K562 (cell line): ENCODE data around the gene CLDN25. TPM values are rescaled to one million over a fixed set of nuclear protein-coding genes. Genes with fewer than 3 reads are reported as not detected.

ENCODE experiments used
- ATAC-seq: fragments of 200-7000 bp; cut with Tn5 transposase; 3 replicates; pipeline ENCODE4 v1.9.1; 2020; ENCODE audit warnings: moderate library complexity
- BruUV-seq: library from RNA; stranded (reverse); fragments of 400-500 nt; replicated peaks from 2 replicates; lab custom pipeline; 2021; lab: Mats Ljungman, UMichigan
- CTCF ChIA-PET: fragments of 300-600 bp; formaldehyde crosslinking; extraction: SDS; loops from one replicate; lab custom pipeline; 2021; ENCODE audit warnings: low intra/inter-chr PET ratio; lab: Yijun Ruan, JAX
- POLR2A ChIA-PET: fragments of 300-600, 350-650 bp; sonication (Branson Sonifier 250); formaldehyde crosslinking; extraction: SDS; loops from one replicate; lab custom pipeline; 2021; ENCODE audit warnings: antibody characterized with exemption, inconsistent platforms; lab: Yijun Ruan, JAX
- DNase-seq, 4 experiments: peaks; one replicate each; pipeline versions ENCODE4 v3.0.0 to v3.0.0-alpha.2; 2011 to 2018; ENCODE audit warnings: low spot score in 3 of 4, mixed read lengths in 3 of 4; ENCODE audit errors: extremely low read depth in 1 of 4
- FAIRE-seq: peaks from 2 replicates; lab custom pipeline; 2011; peaks lifted over from hg19 to GRCh38; lab: Jason Lieb, UNC
- H2AFZ ChIP-seq: 2 replicates; pipeline ENCODE4 v1.6.0; 2011; ENCODE audit warnings: low read depth, low read length, control low read depth, inconsistent platforms
- H3K27ac ChIP-seq: fragments of 200-600 bp; 3 replicates; pipeline ENCODE4 v1.8.0; 2011; ENCODE audit warnings: low read depth, mild to moderate bottlenecking, control low read depth, inconsistent platforms, low read length, moderate library complexity, mixed read lengths; ENCODE audit errors: extremely low read depth
- H3K27me3 ChIP-seq, 2 experiments: fragments of 300-600 bp in 1 of 2; 2 replicates in 1 of 2; 3 replicates in 1 of 2; pipeline versions ENCODE4 v1.6.0 to v1.8.0; 2011; ENCODE audit warnings: inconsistent platforms in 2 of 2, low read length in 2 of 2, mild to moderate bottlenecking in 1 of 2, mixed read lengths in 1 of 2, moderate library complexity in 1 of 2; ENCODE audit not compliant: control insufficient read depth in 2 of 2, insufficient read depth in 2 of 2
- H3K36me3 ChIP-seq: fragments of 300-600 bp; 3 replicates; pipeline ENCODE4 v1.8.0; 2011; ENCODE audit warnings: mild to moderate bottlenecking, low read length, inconsistent platforms; ENCODE audit not compliant: control insufficient read depth, insufficient read depth
- H3K4me1 ChIP-seq, 2 experiments: fragments of 200-600 bp in 1 of 2; replicated peaks in 1 of 2; 2 replicates in 1 of 2; 3 replicates in 1 of 2; pipeline versions ENCODE4 v1.5.1 to v1.8.0; 2011; ENCODE audit warnings: inconsistent platforms in 2 of 2, low read length in 2 of 2, mild to moderate bottlenecking in 1 of 2, mixed read lengths in 1 of 2, moderate library complexity in 1 of 2; ENCODE audit not compliant: control insufficient read depth in 2 of 2, insufficient read depth in 2 of 2
- H3K4me2 ChIP-seq: 2 replicates; pipeline ENCODE4 v1.6.1; 2011; ENCODE audit warnings: low read length, control low read depth, inconsistent platforms, mixed read lengths; ENCODE audit not compliant: insufficient read depth
- H3K4me3 ChIP-seq: fragments of 200-600 bp; sonication (generic), shearing (Covaris generic); 2 replicates; pipeline ENCODE4 v1.5.1; 2016; ENCODE audit warnings: control low read depth, inconsistent platforms
- H3K79me2 ChIP-seq: fragments of 200-600 bp; 3 replicates; pipeline ENCODE4 v1.8.0; 2011; ENCODE audit warnings: low read length, inconsistent platforms; ENCODE audit not compliant: control insufficient read depth, insufficient read depth
- H3K9ac ChIP-seq, 2 experiments: 2 replicates each; pipeline versions ENCODE4 v1.6.0 to v1.6.1; 2011; ENCODE audit warnings: low read depth in 2 of 2, low read length in 2 of 2, control low read depth in 1 of 2, inconsistent platforms in 1 of 2, mild to moderate bottlenecking in 1 of 2, mixed read lengths in 1 of 2; ENCODE audit not compliant: insufficient read depth in 1 of 2
- H3K9me1 ChIP-seq: one replicate; pipeline ENCODE4 v1.6.0; 2011; ENCODE audit warnings: inconsistent platforms, mild to moderate bottlenecking, low read length, moderate library complexity; ENCODE audit not compliant: control insufficient read depth, insufficient read depth
- H3K9me3 ChIP-seq: replicated peaks from 2 replicates; pipeline ENCODE4 v1.5.1; 2011; ENCODE audit warnings: low read depth, low read length, inconsistent platforms; ENCODE audit not compliant: control insufficient read depth, insufficient read depth
- H4K20me1 ChIP-seq: replicated peaks from 2 replicates; pipeline ENCODE4 v1.6.1; 2011; ENCODE audit warnings: low read length, inconsistent platforms, mixed read lengths; ENCODE audit not compliant: control insufficient read depth, insufficient read depth
- ELF4 ChIP-seq: fragments of 450-650 bp; formaldehyde crosslinking; IDR thresholded peaks from 2 replicates; pipeline ENCODE4 v1.4.0; 2022; ENCODE audit warnings: missing genetic modification characterization
- GMEB1 ChIP-seq: fragments of 250-450 bp; sonication (Bioruptor Pico); IDR thresholded peaks from 2 replicates; pipeline ENCODE4 v1.4.0; 2020; ENCODE audit warnings: mild to moderate bottlenecking
- KAT2B ChIP-seq: IDR thresholded peaks from one replicate; pipeline ENCODE4 v1.6.1; 2012; ENCODE audit warnings: low read depth, mild to moderate bottlenecking, control low read depth, inconsistent platforms, low read length, moderate library complexity
- MECOM ChIP-seq: fragments of 250-450 bp; sonication (Bioruptor Pico); IDR thresholded peaks from 2 replicates; pipeline ENCODE4 v1.8.0; 2022; ENCODE audit warnings: inconsistent platforms
- MYC ChIP-seq, 2 experiments: fragments of 250-450 bp in 1 of 2; sonication (Bioruptor Pico) in 1 of 2; IDR thresholded peaks; 2 replicates each; pipeline versions ENCODE4 v1.5.1 to v1.6.1; 2012 to 2021; ENCODE audit warnings: low read depth in 2 of 2, borderline replicate concordance in 1 of 2, improper control_type of control experiment in 1 of 2, low read length in 1 of 2, mild to moderate bottlenecking in 1 of 2, moderate library complexity in 1 of 2
- PHB ChIP-seq: fragments of 250-450 bp; sonication (Bioruptor Pico); IDR thresholded peaks from 2 replicates; pipeline ENCODE4 v1.5.0; 2021
- RREB1 ChIP-seq: fragments of 250-450 bp; sonication (Bioruptor Pico); IDR thresholded peaks from 2 replicates; pipeline ENCODE4 v1.4.0; 2020
- SRSF9 ChIP-seq: fragments of 200-400 bp; formaldehyde crosslinking; IDR thresholded peaks from 2 replicates; pipeline ENCODE4 v1.6.1; 2017; ENCODE audit warnings: low read depth, low read length, borderline replicate concordance
- ZKSCAN8 ChIP-seq: fragments of 200-800 bp; sonication (Bioruptor generic); IDR thresholded peaks from 2 replicates; pipeline ENCODE4 v1.6.1; 2016; ENCODE audit warnings: missing genetic modification characterization, missing compliant biosample characterization
- ZNF398 ChIP-seq: fragments of 250-450 bp; sonication (Bioruptor Pico); IDR thresholded peaks from 2 replicates; pipeline ENCODE4 v1.8.0; 2021; ENCODE audit warnings: moderate library complexity, mild to moderate bottlenecking, inconsistent platforms
- ZNF699 ChIP-seq: fragments of 250-450 bp; sonication (Bioruptor Pico); IDR thresholded peaks from 2 replicates; pipeline ENCODE4 v1.8.0; 2021; ENCODE audit warnings: mild to moderate bottlenecking, moderate library complexity; ENCODE audit not compliant: insufficient replicate concordance
- WGBS: fragments of 100-300 bp; shearing (Covaris generic); methylation state at CpG from one replicate; pipeline ENCODE4 v1.1.6; 2016; ENCODE audit warnings: low coverage, mixed read lengths; ENCODE audit not compliant: insufficient coverage; ENCODE audit errors: missing lambda C conversion rate; 5-methylcytosine and 5-hydroxymethylcytosine counted together
- in situ Hi-C: fragments of 300-500 bp; cut with MboI; formaldehyde crosslinking; loops from 4 replicates; pipeline ENCODE4 v1.15.0; 2018; ENCODE audit warnings: inconsistent platforms, mixed read lengths
- intact Hi-C: fragments of 100-400 bp; cut with micrococcal nuclease; formaldehyde crosslinking; loops from 2 replicates; pipeline ENCODE4 v1.14.2; 2022
- polyA plus RNA-seq, 8 experiments: library from polyadenylated mRNA; depleted of rRNA in 4 of 8; stranded (reverse) in 5 of 8; unstranded in 3 of 8; fragments of >200 nt; fragmentation: Nextera tagmentation in 2 of 8; fragmentation: Illumina TruSeq in 1 of 8; extraction: Ambion mirVana in 2 of 8; extraction: Trizol in 1 of 8; gene quantifications; 2 replicates each; pipeline versions ENCODE4 v1.2.1 to v1.2.3, GENCODE V29; 2011 to 2014; ENCODE audit warnings: inconsistent platforms in 1 of 8, missing spikeins in 1 of 8
- total RNA-seq, 7 experiments: library from RNA; depleted of rRNA in 6 of 7; stranded (reverse); fragments of >200 nt in 6 of 7; fragmentation: Illumina TruSeq in 2 of 7; extraction: Trizol in 2 of 7; gene quantifications; 2 replicates each; pipeline versions ENCODE4 v1.2.1 to v1.2.3, GENCODE V29; 2011 to 2021; ENCODE audit warnings: low replicate concordance in 1 of 7

The CLDN25 gene
- total and polyA plus RNA-seq, 9 of the 15 experiments (the other 6 are each of a cell fraction or from before 2014, with no cell fraction given), result not detected

- 87% methylated on average over 6 of the region's 6 CpGs for WGBS
- Histone ChIP-seq H3K27ac (no peak overlapping the region), H3K9me1 (no peaks in the 10 kb centered on the region), H3K79me2 (no peaks in the 10 kb centered on the region), H2AFZ (no peak overlapping the region), H3K4me1 (no peaks in the 10 kb centered on the region), H3K36me3 (peaks cover 28% of the 10 kb centered on the region; the same call in 2 of the 3 replicates), H3K27me3 (no peaks in the 10 kb centered on the region), H3K4me2 (no peak overlapping the region), H4K20me1 (no peaks in the 10 kb centered on the region), H3K9ac (no peak overlapping the region), H3K9me3 (no peaks in the 10 kb centered on the region), H3K4me3 (no peak overlapping the region)
- DNase-seq (no peak), ATAC-seq (no peak), FAIRE-seq (no peak)
- intact Hi-C loops, result no loop called here
- no TSS peak for BruUV-seq
- TF ChIP-seq RREB1 (CRISPR knock-in tag), result no peak
- no peak for TF ChIP-seq MECOM (CRISPR knock-in tag)
- no peak for TF ChIP-seq ZNF699
- no peak for TF ChIP-seq ZKSCAN8
- no peak for TF ChIP-seq ELF4 (CRISPR knock-in tag)
- TF ChIP-seq ZNF398 (CRISPR knock-in tag), result no peak
- no peak for TF ChIP-seq SRSF9
- TF ChIP-seq PHB (CRISPR knock-in tag), result no peak
- TF ChIP-seq MYC (IDR thresholded peaks at IDR 0.05; ENCODE audit: low read depth, low read length), result no peak
- no peak for TF ChIP-seq MYC (CRISPR knock-in tag; IDR thresholded peaks at IDR 0.05; ENCODE audit: borderline replicate concordance, low read depth)
- TF ChIP-seq KAT2B, result no peak
- no peak for TF ChIP-seq GMEB1 (CRISPR knock-in tag)
- in situ Hi-C loops, result no loop called here
- CTCF ChIA-PET, result no interaction called here
- POLR2A ChIA-PET, result interaction anchor here (0.7 kb wide), 1 partner anchor 15 kb away, joined by 3 read pairs; no protein-coding TSS in a partner anchor
Measured at GRCh38 chr11:113817626-113818025, 38.0 kb downstream of the CLDN25 start.
